GM21381 (cell line): ENCODE results near the gene MARCHF9.

ENCODE experiments used
- ATAC-seq: cut with Tn5 transposase; IDR thresholded peaks from one replicate; pipeline ENCODE4 v1.9.1; 2021; ENCODE audit warnings: mild to moderate bottlenecking, moderate library complexity; ENCODE audit not compliant: unreplicated experiment

The MARCHF9 gene

DNA sequence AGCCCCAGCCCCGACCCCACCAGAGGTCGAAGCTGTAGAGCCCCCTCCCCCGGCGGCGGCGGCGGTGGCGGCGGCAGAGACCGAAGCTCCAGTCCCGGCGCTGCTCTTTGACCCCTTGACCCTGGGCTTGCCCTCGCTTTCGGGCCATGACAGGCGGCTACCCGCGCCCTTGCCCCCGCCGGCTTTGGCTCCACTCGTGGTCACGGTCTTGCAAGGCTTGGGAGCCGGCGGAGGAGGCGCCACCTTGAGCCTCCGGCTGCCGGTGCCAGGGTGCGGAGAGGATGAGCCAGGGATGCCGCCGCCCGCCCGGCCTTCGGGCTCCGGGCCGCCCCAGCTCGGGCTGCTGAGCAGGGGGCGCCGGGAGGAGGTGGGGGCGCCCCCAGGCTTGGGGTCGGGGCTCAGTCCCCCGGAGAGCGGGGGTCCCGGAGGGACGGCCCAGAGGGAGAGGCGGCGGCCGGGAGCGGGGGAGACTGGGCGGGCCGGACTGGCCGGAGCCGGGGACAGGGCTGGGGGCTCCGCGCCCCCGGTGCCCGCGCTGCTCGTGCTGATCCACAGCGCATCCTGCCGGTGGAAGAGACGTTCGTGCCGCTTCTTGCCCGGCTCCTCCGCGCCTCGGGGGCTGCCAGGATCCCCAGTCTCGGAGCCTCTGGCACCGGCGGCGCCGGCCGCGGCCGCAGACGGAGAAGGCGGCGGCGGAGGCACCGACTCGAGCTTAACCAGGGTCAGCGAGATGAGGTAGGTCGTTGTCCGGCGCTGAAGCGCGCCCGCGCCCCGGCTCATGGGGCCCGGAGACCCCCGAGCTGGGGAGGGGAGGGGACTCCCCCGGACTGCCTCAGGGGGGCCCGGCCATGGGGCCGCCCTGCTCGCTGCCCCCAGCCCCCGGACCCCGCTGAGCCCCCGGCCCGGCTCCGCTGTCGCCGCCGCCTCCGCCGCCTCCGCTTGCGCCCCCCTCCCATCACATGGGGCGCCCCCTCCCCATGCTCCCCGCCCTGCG lies 17.1 kb upstream of the MARCHF9 start:
- ATAC-seq, result no peak

DNA sequence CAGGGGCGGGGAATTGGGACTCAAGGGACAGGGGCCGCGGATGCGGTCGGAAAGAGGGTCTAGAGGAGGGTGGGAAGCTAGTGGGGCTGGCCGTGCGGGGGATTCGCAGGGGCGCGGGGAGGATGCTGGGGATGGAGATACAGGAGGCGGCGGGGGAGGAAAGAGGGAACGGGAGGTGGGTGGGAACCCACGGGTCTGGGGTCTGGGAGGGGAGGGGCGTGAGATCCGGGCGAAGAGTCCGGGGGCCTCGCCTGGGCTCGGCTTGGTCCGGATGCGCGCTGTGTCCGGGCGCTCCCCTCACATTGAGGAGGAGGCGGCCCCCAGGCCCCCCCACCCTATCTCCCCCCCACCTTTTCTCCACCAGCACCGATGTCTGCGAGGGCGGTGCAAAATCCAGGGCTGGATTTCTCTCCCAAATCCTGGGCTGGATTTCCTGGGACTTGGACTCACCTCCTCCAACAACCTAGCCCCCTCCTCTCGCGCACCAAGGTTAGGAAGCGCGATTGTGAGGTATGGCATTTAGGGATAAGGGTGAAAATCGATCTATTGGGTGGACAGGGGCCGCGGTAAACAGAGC lies 16.2 kb upstream of the MARCHF9 start, which contains the start of gene AGAP2:
Gene AGAP2 (minus strand): TSS at position 82 of the 577 bp plus-strand sequence. CDS start 496 bp downstream, outside the sequence.
- no peak for ATAC-seq

DNA sequence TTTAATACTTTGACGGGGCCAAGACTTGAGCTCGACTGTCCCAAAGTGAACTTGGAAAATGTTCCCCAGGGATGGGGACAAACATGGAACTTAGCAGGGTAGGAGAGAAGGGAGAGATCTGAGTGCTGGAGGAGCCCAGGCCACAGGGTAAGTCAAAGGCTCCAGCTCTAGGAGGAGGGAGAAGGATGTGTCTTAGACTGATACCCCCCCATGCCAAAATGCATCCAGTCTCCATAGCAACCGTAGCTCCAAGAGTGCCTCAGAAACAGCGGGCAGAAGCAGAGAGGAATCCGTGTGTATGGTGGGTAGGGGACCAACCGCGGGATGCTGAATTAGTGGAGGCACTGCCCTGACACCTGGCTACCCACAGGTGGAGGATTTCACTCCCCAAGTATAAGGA lies 15.5 kb upstream of the MARCHF9 start:
- no peak for ATAC-seq

DNA sequence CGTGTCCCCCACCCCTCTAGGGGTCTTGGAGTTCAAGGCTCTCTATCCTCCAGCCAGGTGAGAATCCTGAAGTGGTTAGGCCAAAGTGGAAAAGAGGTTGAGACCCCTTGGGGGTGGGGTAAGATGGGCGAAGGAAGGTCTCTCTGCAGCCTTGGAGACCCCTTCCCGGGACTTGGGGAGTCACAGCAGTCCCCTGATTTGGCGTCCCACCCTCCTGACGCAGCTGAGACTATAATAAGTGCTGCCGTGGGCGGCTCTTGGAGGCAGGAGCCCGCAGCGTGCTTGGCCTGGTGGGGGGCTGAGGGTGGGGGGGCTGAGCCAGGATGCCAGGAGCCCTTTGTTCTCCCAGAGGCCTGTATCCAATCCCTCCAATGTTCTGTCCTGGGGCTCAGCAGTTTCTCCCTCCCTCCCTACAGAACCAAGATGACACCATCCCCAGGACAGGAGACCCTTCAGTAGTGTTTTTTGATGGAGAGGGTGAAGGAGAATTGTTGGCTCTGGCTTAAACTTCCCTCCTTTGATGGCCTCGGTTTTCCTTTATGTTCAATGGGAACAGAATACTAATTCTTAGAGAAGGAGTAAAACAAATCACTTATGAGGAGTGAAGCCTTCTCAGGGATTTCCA lies 14.9 kb upstream of the MARCHF9 start:
- no peak for ATAC-seq

DNA sequence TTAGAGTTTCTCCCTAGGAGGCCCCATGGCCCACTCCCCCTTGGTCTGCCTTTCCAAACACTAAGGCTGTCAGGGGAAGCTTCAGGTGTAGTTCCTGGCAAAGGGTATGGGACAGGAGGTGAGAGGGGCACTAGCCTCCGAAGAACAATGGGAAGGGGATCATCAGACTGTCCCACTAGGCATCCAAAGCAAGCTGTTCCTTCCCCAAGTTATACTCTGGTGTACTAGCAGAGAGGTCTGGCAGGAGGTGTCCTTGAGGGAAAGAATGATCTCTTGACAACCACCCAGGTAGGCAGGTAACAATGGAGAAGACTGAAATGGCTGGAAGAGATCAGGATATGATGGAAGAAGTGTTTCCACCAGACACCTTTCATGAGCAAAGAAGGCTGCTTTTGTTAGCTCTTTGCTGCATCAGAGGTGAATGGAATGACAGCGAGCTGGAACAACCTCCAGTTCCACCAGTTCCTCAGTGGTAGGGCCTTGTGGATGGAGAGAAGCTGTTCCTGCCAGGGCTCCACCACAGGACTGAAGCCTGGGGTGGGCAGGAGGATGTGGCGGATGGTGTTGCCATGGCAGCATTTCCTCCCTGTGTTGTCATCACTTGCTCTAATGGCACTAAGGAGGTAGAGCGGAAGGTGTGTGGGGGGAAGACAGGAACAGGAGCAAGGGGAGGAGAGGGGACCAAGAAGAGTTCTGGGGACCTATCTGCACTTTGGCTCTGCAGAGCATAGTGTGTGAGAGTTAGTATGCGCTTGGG lies 14.1 kb upstream of the MARCHF9 start:
- ATAC-seq, result peak; percentile 45

DNA sequence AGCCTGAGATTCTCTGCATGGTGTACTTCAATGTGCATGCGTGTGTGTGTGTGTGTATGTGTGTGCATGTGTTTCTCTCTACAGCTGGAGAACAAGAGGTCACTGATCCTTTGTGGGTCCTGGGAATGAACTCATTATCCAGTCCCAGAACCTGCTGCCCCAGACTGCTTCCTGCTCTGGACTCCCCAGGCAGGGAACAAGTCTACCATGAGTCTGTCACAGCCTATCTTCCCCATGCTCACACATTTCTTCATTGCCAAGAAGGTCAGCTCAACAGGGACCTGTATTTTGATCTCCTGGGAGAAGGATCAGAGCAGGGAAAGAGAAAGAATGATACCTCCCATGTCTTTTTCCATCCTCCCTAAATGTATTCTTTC lies 13.5 kb upstream of the MARCHF9 start:
- ATAC-seq, result no peak

DNA sequence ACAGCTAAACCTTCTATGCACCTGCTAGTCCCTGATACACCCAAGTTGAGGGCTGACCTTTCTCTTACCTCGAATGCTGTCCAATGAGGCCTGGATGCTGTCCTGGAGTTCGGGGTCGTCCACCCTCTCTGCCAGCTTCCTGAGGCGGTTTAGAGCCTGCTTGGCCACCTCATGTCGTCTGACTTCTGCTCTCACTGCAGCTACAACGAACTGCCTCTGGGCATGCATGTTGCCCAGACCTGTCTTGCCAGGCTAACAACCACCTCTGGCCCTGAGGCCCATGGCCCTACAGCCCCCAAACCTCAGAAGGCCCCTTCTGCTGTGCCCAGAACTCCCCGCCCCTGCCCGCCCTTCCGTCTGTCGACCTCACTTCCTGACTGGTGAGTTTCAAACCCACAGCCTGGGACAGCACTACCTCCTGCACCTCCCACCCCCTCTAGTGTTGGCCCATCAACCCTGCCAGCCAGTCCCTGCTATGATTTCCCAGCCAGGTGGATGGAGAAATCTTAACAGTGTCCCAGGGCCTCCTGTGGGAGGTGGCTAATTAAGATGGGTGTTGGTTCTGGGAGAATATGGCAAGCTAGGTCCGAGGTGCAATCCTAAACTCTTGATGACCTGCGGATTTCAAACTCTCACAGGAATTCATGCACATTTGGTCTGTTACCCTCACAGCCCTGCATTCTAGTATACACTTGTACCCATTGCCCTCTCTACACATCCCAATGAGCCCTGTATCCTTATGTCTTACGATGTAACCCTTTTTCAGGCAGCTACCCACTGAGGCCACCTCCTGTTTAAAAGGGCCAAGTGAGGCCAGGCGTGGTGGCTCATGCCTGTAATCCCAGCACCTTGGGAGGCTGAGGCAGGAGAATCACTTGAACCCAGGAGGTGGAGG lies 12.8 kb upstream of the MARCHF9 start:
- peak; percentile 57 for ATAC-seq

DNA sequence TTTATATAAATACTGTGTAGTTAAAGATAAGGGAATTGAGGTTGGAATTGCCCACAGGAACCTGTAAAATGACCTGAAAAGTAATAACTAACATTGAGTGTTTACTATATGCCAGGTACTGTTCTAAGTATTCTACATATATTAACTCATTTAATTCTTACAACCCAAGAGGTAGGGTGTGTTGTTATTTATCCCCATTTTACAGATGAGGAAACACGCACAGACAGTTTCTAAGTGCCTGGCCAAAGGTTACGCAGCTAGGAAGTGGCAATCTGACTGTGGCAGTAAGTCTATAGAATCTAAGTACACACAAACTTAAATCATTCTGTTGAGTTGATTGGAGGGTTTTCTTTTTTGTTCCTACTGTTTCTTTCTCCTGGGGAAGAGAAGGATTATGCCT lies 11.1 kb upstream of the MARCHF9 start:
- ATAC-seq, result no peak

DNA sequence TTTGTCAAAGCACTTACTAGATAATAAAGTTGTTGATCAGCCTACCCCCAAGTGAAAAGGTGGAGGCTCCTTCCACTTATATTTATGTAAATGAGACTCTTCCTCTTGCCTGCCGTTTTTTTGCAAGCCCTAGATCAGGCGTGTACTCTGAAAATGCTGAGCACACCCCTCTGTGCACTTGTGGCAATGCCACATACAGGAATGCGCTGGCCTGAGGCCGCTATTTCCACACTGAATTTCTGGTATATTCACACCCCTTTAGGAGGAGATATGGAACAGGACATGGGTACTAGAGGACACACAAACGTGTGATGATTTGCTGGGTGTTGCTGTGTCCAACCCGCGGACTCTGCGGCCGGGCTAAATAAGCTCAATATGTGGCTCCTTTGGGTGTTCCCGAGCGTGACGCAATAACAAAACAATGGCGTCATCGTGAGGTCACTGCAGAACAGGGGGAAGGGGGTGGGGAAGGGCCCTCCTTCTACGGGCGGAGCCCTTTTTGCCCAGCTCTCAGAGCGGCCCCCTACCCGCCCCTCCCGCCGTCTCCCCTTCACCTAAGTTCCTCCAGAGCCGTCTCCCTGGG lies 10.6 kb upstream of the MARCHF9 start:
- peak; percentile 27 for ATAC-seq

DNA sequence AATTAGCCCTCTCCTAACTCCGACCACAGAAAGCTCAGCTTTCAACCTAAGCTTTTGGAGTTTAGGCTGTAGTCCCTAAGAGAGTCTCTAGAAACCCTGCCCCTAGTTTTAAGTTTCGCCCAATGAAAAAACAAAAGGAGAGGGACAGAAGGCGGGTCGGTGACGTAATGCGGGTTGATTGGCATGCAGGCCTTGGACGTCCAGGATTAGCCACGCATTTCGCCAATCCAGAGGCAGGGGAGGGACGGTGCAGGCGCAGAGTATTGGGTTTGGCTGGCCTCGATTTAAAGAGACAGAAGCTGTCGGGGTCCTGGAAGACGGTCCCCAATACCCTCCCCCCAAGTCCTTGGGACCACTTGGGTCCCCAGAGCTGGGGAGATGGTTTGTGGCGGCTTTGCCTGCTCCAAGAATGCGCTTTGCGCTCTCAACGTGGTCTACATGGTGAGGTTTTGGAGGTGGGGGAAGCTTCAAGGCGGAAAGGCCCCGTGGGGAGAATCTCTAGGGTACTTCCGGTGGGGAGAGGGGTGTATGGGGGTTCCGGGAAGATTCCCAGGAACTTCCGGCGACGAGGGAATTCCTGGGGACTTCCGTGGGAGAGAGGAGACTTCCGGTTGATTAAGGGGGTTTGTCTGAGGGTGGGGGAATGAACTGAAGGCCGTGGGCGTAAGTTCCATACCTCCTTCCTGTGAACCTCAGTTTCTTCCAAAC lies 10.0 kb upstream of the MARCHF9 start, which contains the start of gene TSPAN31:
Gene TSPAN31 (plus strand): TSS at position 263 of the 708 bp plus-strand sequence. CDS start 116 bp downstream, at position 379.
- ATAC-seq, result peak; percentile 81

DNA sequence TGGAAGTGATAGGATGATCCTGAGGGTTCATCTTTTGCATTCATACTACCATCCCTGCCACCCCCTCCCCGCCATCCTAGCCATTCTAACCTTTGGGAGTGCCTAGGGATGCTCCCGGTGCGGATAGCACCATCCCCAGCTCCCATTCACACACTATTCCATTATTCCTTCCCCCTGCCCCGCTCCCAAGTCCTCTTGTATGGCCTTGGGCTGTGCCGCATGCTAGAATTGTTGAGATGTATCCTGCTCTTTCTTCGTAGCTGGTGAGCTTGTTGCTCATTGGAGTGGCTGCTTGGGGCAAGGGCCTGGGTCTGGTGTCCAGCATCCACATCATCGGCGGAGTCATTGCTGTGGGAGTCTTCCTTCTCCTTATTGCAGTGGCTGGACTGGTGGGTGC lies 9.4 kb upstream of the MARCHF9 start:
- ATAC-seq, result no peak

DNA sequence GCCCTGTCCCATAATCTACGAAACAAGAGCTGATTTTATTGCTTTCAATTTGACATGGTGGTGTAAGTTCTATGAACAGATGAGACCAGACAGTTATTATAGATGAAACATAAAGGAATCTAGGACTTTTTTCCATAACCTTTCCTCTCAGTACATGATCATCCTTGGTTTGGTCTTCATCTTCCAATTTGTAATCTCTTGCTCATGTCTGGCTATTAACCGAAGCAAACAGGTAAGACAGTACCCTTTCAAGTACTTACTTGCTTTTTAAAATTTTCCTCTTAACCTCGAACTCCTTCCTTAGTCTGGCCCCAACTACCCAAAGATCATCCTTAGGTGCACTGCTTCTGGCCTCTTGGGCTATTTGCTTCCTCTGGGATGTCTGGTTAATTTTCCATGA lies 8.9 kb upstream of the MARCHF9 start:
- no peak for ATAC-seq

DNA sequence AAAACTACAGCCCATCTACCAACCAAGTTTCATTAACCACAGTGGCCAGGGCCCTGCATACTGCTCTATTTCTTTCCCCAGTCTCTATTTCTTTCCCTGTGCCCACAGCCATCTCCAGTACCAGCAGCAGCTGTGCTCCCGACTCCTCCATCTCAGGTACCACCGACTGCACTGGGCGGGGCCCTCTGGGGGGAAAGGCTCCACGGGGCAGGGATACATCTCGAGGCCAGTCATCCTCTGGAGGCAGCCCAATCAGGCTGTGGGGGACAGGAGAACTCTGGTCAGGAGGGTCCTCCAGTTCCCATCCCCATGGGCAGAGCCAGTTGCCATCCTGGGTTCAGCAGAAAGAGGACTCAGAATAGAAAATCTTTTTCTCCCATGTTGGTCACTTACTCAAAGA lies 5.8 kb upstream of the MARCHF9 start:
- no peak for ATAC-seq

DNA sequence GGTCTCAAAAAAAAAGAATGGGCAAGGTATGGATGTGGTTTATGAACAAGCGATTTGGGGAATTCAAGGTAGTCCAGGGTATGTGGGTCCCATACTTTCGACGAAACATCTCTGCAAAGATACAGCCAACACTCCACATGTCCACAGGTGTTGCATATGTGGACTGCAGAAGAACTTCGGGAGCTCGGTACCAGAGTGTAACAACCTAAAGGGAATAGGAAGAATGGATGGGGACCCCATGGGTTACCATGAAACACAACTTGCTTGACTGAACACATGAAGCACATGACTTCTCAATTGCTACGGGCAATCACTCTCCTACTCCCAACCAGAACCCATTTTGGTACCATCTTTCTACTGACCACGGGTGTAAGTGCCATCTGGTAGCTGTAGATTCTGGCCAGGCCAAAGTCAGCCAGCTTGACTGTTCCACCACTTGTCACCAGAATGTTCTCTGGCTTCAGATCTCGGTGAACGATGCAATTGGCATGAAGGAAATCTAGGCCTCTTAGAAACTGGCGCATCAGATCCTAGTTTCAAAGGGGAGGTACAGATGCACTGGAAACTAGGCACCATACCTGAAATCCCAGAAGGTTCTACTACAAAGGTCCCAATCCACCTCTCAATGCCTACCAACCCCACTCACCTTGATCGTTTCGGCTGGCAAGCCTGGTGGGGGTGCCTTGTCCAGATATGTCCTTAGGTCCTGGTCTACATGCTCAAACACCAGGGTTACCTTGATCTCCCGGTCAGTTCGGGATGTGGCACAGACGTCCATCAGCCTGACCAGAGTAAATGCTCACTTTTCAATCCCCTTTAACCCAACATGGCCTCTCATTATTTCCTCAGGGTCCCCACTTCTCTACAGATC lies 4.1 kb upstream of the MARCHF9 start:
- ATAC-seq, result no peak

DNA sequence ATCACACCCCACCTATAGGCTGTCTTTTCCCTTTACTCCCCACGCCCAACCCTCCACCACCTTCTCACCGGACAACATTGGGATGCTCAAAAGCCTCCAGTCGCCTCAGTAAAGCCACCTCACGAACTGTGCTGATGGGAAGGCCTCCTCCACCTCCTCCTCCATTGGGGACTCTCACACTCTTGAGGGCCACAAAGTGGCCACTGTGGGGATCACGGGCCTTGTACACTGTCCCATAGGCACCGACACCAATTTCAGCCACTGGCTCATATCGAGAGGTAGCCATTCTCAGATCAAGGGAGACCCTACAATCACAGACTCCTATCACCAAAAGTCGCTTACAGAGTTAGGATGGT lies 3.5 kb upstream of the MARCHF9 start:
- no peak for ATAC-seq

DNA sequence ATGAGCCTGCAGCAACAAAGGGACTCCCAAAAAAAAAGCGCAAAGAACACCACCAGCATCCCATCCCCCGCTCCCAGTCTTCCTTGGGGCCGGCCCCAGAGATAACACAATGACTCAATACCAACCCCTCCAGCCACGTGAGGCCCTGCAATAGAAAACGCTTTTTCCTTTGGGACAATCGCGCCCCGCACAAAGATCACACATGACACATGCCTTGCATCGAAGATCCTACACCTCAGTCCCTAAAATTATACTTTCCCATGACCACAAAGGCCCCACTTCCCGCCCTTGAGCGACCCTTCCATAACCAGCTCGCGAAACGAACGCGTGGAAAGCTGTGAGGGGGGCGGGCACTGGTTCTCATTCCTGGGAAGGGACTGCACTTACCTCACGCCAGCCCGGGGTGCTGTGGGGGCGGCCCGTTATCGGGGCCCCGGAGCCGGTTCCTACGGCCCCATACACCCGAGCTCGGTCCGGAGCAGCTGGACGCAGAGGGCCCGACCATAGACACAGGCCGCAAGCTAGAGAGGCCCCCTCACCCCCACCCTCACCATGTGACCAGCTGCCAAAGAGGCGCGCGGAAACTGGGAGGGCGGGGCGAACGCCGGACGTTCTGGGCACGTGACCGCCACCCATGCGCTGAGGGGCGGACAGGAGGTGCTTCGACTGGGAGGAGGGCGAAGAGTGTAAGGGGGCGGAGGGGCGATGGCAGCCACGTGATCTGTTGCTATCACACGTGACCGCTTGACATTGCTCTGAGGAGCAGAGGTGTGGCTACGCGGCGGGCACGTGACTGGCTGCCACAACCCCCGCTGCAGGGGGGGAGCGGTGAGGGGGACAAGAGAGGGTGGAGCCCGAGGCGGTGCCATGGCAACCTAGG lies 2.9 kb upstream of the MARCHF9 start, which contains the start of gene CDK4:
Gene CDK4 (minus strand): TSS at position 523 of the 880 bp plus-strand sequence. CDS start 593 bp downstream, outside the sequence.
- ATAC-seq, result peak; percentile 63

DNA sequence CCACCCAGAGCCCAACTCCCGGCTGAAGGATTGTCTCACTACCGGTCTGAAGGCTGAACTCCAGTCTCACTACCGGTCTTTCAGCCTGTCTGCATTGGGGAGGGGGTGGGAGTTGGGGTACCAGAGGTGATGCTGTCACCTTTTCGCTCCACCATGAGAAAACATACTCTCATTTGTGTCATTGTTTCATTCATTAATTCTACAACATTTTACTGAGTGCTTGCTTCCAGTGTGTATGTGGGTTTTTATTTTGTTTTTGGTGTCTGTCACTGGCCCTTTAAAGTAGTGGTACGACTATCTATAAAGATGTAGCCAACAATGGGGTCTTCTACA lies 2.3 kb upstream of the MARCHF9 start:
- no peak for ATAC-seq
